Liver (tissue), 9 donors: ENCODE data around the gene PCDHGA6. TPM values are rescaled to one million over a fixed set of nuclear protein-coding genes. Genes with fewer than 3 reads are reported as not detected.

Experiments
- DNase-seq: peaks from one replicate; pipeline ENCODE4 v3.0.0-alpha.2; 2017; ENCODE audit warnings: low spot score
- H3K27ac ChIP-seq, 2 donors: one replicate each; pipeline ENCODE4 v1.7.0; 2013; ENCODE audit warnings: inconsistent platforms in 2 of 2, low read length in 2 of 2, control low read depth in 1 of 2, low read depth in 1 of 2, mild to moderate bottlenecking in 1 of 2
- H3K27me3 ChIP-seq, 4 donors: one replicate each; pipeline versions ENCODE4 v1.6.1 to v1.7.0; 2013; ENCODE audit warnings: low read length in 3 of 4, inconsistent platforms in 1 of 4, mild to moderate bottlenecking in 1 of 4, moderate library complexity in 1 of 4; ENCODE audit not compliant: control insufficient read depth in 4 of 4, insufficient read depth in 4 of 4
- H3K36me3 ChIP-seq, 4 donors: one replicate each; pipeline versions ENCODE4 v1.6.1 to v1.7.0; 2013; ENCODE audit warnings: low read length in 3 of 4, mild to moderate bottlenecking in 3 of 4, low read depth in 1 of 4, moderate library complexity in 1 of 4; ENCODE audit not compliant: control insufficient read depth in 4 of 4, insufficient read depth in 3 of 4
- H3K4me1 ChIP-seq, 4 donors: one replicate each; pipeline versions ENCODE4 v1.6.1 to v1.7.0; 2013; ENCODE audit warnings: low read length in 3 of 4, mild to moderate bottlenecking in 3 of 4, moderate library complexity in 1 of 4; ENCODE audit not compliant: control insufficient read depth in 4 of 4, insufficient read depth in 4 of 4
- H3K4me3 ChIP-seq, 3 donors: one replicate each; pipeline versions ENCODE4 v1.6.1 to v1.7.0; 2013; ENCODE audit warnings: low read length in 3 of 3, control low read depth in 1 of 3, low read depth in 1 of 3, mild to moderate bottlenecking in 1 of 3
- H3K9ac ChIP-seq, 2 donors: one replicate each; pipeline ENCODE4 v1.7.0; 2013; ENCODE audit warnings: low read length in 2 of 2, mild to moderate bottlenecking in 2 of 2, moderate library complexity in 2 of 2, control low read depth in 1 of 2, low read depth in 1 of 2
- H3K9me3 ChIP-seq, 4 donors: one replicate each; pipeline versions ENCODE4 v1.6.1 to v1.7.0; 2013; ENCODE audit warnings: low read length in 3 of 4; ENCODE audit not compliant: control insufficient read depth in 4 of 4
- CTCF ChIP-seq: fragments of 150-350 bp; IDR thresholded peaks from 2 replicates; pipeline ENCODE4 v1.5.1; 2017; ENCODE audit warnings: improper control_type of control experiment, low read depth, low read length; ENCODE audit not compliant: missing input control
- EGR1 ChIP-seq, 2 donors: IDR thresholded peaks; 2 replicates each; pipeline ENCODE4 v1.6.1; 2016 to 2018; ENCODE audit warnings: antibody characterized with exemption in 2 of 2, low read depth in 2 of 2
- FOXA1 ChIP-seq: IDR thresholded peaks from 2 replicates; pipeline ENCODE4 v1.6.1; 2016; ENCODE audit warnings: antibody characterized with exemption
- FOXA2 ChIP-seq: IDR thresholded peaks from 2 replicates; pipeline ENCODE4 v1.6.1; 2016; ENCODE audit warnings: antibody characterized with exemption
- GABPA ChIP-seq, 2 donors: IDR thresholded peaks in 1 of 2; conservative IDR thresholded peaks in 1 of 2; 2 replicates each; pipeline ENCODE4 v1.6.1; 2016; ENCODE audit warnings: antibody characterized with exemption in 2 of 2, mild to moderate bottlenecking in 1 of 2, moderate library complexity in 1 of 2
- HNF4A ChIP-seq, 2 donors: conservative IDR thresholded peaks; 2 replicates each; pipeline ENCODE4 v1.6.1; 2016; ENCODE audit warnings: antibody characterized with exemption in 2 of 2, mild to moderate bottlenecking in 2 of 2
- HNF4G ChIP-seq: IDR thresholded peaks from 2 replicates; pipeline ENCODE4 v1.6.1; 2016; ENCODE audit warnings: antibody characterized with exemption
- JUND ChIP-seq, 2 donors: IDR thresholded peaks; 2 replicates each; pipeline ENCODE4 v1.6.1; 2016; ENCODE audit warnings: antibody characterized with exemption in 2 of 2
- MAX ChIP-seq: IDR thresholded peaks from 2 replicates; pipeline ENCODE4 v1.6.1; 2016; ENCODE audit warnings: antibody characterized with exemption
- NR2F2 ChIP-seq: IDR thresholded peaks from 2 replicates; pipeline ENCODE4 v1.6.1; 2016; ENCODE audit warnings: antibody characterized with exemption
- RAD21 ChIP-seq, 2 donors: IDR thresholded peaks; 2 replicates each; pipeline ENCODE4 v1.6.1; 2016; ENCODE audit warnings: antibody characterized with exemption in 2 of 2, mild to moderate bottlenecking in 2 of 2
- RXRA ChIP-seq, 2 donors: IDR thresholded peaks; 2 replicates each; pipeline ENCODE4 v1.6.1; 2017 to 2018; ENCODE audit warnings: antibody characterized with exemption in 2 of 2, mild to moderate bottlenecking in 1 of 2
- SP1 ChIP-seq: IDR thresholded peaks from 2 replicates; pipeline ENCODE4 v1.6.1; 2018; ENCODE audit warnings: antibody characterized with exemption, mild to moderate bottlenecking
- TAF1 ChIP-seq: conservative IDR thresholded peaks from 2 replicates; pipeline ENCODE4 v1.6.1; 2016; ENCODE audit warnings: antibody characterized with exemption, mild to moderate bottlenecking
- YY1 ChIP-seq: IDR thresholded peaks from 2 replicates; pipeline ENCODE4 v1.6.1; 2016; ENCODE audit warnings: antibody characterized with exemption, mild to moderate bottlenecking
- ZBTB33 ChIP-seq: IDR thresholded peaks from 2 replicates; pipeline ENCODE4 v1.6.1; 2016; ENCODE audit warnings: antibody characterized with exemption
- WGBS: extraction: QIAGEN DNeasy Blood & Tissue Kit; methylation state at CpG from one replicate; pipeline ENCODE4 v1.1.7; 2013; 5-methylcytosine and 5-hydroxymethylcytosine counted together
- polyA plus RNA-seq, 2 donors: library from polyadenylated mRNA; stranded (reverse) in 1 of 2; unstranded in 1 of 2; fragments of 200-250 nt in 1 of 2; fragments of >200 nt in 1 of 2; fragmentation: Nextera tagmentation in 1 of 2; extraction: Ambion mirVana in 1 of 2; gene quantifications; one replicate each; pipeline versions ENCODE4 v1.2.1 to v1.2.3, GENCODE V29; 2013 to 2015
- total RNA-seq, 2 donors: library from RNA; depleted of rRNA; stranded (reverse); fragments of >200 nt; gene quantifications; one replicate each; pipeline ENCODE4 v1.2.3, GENCODE V29; 2014
- TF ChIP-seq, protein P1 (sequence below): IDR thresholded peaks from 2 replicates; pipeline ENCODE4 v1.6.1; 2016; ENCODE audit warnings: antibody characterized with exemption
- TF ChIP-seq, protein P2 (sequence below): IDR thresholded peaks from 2 replicates; pipeline ENCODE4 v1.6.1; 2016; ENCODE audit warnings: antibody characterized with exemption, mild to moderate bottlenecking
- donor health status: healthy.
- donor health status: healthy.
- donor health status: healthy.
- donor health status: healthy.
- donor health status: healthy.

Gene PCDHGA6
- total and polyA plus RNA-seq, 4 donors = 0.08 to 0.67 (median 0.28) TPM

DNA sequence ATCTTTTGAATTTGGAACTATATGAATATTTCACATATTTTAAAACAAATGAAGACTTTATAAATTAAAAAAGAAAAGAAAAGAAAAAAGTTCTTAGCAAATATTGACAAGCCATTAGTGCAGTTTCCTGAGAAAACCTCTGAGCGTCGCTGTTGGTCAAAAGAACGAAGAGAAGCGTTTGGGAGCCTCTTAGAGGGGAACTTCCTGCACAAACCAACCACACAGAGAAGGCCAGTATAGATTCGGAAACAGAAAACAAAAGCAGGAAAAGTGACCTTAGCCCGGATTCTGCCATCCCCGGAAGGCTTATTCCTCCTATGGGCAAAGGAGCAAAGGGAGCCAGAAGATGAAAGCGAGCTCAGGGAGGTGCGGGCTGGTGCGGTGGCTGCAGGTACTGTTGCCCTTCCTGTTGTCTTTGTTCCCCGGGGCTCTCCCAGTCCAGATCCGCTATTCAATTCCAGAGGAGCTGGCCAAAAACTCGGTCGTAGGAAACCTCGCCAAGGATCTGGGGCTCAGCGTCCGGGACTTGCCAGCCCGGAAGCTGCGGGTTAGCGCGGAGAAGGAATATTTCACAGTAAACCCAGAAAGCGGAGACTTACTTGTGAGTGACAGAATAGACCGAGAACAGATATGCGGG is 13.8 kb upstream of the PCDHGA6 start, which contains the start of gene PCDHGB2:
TSS of gene PCDHGB2 (plus strand) at position 205 of the 637 bp plus-strand sequence. CDS start at position 347, 142 bp downstream.
- 16% methylated on average over 24 of the region's 24 CpGs for WGBS
- no peak for DNase-seq
- Histone ChIP-seq H3K4me3 (peak within 1 kb of the TSS; percentile 19 to 42 (median 37)), H3K27ac (no peak within 1 kb of the TSS), H3K4me1 (no peaks in the 10 kb centered on the region), H3K27me3 (peaks cover 0 to 1% (median 0%) of the 10 kb centered on the region in 4 donors), H3K36me3 (no peaks in the 10 kb centered on the region), H3K9me3 (peaks cover 38 to 85% (median 61%) of the 10 kb centered on the region in 4 donors), H3K9ac (no peak within 1 kb of the TSS)
- TF ChIP-seq FOXA2 (no peak), RAD21 (IDR thresholded peaks at IDR 0.05) (peak in 1 of 2 donors; percentile 17), EGR1 (IDR thresholded peaks at IDR 0.05; ENCODE audit: low read depth in 2 of 2) (no peak)

DNA sequence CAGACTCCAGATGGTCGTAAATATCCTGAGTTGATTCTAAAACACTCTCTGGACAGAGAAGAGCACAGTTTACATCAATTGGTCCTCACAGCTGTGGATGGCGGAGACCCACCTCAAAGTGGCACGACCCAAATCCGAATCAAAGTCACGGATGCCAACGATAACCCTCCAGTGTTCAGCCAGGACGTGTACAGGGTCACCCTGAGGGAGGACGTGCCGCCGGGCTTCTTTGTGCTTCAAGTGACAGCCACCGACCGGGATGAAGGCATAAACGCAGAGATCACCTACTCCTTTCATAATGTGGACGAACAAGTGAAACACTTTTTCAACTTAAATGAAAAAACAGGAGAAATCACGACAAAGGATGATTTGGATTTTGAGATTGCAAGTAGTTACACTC is 13.0 kb upstream of the PCDHGA6 start:
- TF ChIP-seq ZBTB33 (no peak), RXRA (IDR thresholded peaks at IDR 0.05) (no peak), JUND (IDR thresholded peaks at IDR 0.05) (no peak), SP1 (no peak), RAD21 (IDR thresholded peaks at IDR 0.05) (no peak), GABPA (IDR thresholded peaks at IDR 0.05 in 1 of 2, conservative IDR thresholded peaks at IDR 0.05 in 1 of 2) (no peak), TAF1 (no peak), CTCF (no peak), HNF4A (conservative IDR thresholded peaks at IDR 0.05) (no peak), YY1 (no peak), HNF4G (no peak), NR2F2 (no peak), EGR1 (IDR thresholded peaks at IDR 0.05; ENCODE audit: low read depth in 2 of 2) (no peak), FOXA2 (no peak), MAX (no peak), FOXA1 (no peak)
- TF ChIP-seq, protein P1, sequence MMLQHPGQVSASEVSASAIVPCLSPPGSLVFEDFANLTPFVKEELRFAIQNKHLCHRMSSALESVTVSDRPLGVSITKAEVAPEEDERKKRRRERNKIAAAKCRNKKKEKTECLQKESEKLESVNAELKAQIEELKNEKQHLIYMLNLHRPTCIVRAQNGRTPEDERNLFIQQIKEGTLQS = no peak
- TF ChIP-seq, protein P2, sequence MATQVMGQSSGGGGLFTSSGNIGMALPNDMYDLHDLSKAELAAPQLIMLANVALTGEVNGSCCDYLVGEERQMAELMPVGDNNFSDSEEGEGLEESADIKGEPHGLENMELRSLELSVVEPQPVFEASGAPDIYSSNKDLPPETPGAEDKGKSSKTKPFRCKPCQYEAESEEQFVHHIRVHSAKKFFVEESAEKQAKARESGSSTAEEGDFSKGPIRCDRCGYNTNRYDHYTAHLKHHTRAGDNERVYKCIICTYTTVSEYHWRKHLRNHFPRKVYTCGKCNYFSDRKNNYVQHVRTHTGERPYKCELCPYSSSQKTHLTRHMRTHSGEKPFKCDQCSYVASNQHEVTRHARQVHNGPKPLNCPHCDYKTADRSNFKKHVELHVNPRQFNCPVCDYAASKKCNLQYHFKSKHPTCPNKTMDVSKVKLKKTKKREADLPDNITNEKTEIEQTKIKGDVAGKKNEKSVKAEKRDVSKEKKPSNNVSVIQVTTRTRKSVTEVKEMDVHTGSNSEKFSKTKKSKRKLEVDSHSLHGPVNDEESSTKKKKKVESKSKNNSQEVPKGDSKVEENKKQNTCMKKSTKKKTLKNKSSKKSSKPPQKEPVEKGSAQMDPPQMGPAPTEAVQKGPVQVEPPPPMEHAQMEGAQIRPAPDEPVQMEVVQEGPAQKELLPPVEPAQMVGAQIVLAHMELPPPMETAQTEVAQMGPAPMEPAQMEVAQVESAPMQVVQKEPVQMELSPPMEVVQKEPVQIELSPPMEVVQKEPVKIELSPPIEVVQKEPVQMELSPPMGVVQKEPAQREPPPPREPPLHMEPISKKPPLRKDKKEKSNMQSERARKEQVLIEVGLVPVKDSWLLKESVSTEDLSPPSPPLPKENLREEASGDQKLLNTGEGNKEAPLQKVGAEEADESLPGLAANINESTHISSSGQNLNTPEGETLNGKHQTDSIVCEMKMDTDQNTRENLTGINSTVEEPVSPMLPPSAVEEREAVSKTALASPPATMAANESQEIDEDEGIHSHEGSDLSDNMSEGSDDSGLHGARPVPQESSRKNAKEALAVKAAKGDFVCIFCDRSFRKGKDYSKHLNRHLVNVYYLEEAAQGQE = no peak
- Histone ChIP-seq H3K9me3 (peaks cover 39 to 88% (median 67%) of the 10 kb centered on the region in 4 donors), H3K27ac (no peak overlapping the region), H3K27me3 (peaks cover 0 to 2% (median 0%) of the 10 kb centered on the region in 4 donors), H3K4me1 (no peaks in the 10 kb centered on the region), H3K36me3 (no peaks in the 10 kb centered on the region), H3K9ac (no peak overlapping the region), H3K4me3 (peak overlapping the region in 2 of 3 donors; percentile 37 to 42)
- whole genome bisulfite sequencing = 29% methylated on average over 15 of the region's 15 CpGs
- DNase-seq = no peak
